ENCODE results near the gene KDM8.
"Not testable (repeated sequence)": the region's sequence is repeated elsewhere in the genome, so short reads cannot be mapped to it uniquely, and the experiment has no call there.

The KDM8 gene

DNA sequence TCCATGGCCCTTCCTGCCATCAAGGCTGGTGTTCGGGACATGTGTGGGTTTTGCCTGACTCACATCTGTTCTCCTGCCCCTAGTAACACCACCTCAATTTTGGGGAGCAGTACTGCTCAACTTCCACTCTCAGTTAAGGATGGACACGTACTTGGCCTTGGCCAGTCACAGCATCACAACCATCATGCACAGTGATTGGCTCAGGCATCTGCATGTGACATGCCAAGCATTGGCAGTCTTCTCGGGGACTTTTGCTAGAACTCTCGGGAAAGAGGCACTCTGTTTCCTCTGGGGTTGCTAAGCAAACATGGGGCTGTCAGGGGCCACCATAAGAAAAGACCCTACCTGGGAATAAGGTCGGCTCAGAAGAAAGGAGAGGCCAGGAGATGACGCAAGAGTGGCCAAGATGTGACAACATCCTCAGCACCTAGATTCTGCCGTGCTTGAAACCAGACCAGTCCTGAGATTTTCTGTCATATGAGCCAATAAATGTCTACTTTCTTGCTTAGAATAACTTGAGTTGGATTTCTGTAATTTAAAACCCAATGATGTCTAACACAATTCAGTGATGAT, 11.9 kb upstream of the KDM8 start:
- DNase-seq = no peak

DNA sequence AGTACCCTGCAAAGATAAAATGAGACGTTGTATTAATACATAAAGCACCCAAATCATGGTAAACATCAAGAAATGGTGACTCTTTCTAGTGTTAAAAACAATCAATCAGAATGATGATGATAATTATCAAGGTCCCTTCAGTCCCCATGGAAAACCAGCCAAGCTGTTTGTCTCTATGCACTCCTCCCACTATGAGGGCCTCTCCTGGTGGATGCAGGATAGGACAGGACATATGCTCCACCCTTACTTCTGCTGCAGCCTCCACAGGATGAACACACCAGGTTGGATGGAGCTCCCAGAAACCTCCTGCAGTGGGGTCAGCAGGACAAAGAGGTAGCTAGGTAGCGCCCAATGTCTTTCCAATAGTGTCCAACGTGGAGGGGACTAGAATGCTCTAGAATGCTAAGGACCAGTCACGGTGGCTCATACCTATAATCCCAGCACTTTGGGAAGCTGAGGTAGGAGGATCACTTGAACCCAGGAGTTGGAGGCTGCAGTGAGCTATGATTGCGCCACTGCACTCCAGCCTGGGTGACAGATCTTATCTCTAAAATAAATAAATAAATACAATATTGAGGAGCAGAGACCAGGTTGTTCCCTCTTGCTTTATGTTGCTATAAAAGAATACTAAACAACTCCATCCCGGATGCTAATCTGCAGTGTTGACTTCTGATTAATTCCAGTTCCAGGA, 9.9 kb upstream of the KDM8 start:
- DNase-seq = no peak

DNA sequence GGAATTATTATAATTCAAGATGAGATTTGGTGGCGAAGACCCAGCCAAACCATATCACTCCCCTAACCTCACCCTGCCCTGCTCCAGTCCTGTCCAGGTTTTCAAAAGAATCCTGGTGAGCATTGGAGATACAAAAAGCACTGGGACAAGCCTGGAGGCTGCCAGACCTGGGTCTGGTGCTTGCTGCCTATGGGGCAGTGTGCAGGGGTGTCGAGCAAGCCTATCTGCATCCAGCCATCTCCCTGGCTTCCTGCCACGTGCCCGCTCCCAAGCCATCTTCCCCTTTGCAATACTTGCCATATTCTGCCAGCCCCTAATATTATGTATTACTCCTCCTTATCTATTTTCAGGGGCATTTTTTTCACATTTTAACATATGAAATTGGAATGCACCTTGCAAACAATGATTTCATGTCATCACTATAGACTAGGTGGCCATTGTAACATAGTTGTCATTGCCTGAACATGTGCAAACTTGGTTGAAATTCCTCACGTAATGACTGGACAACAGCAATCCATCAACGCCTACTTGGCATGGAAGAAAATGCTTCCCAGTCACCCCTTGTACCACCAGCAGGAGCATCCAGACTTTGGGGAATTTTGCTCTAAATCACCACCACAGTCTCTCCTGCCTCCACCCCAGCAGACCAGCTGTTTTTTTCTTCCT, 8.1 kb upstream of the KDM8 start:
- DNase-seq = no peak

DNA sequence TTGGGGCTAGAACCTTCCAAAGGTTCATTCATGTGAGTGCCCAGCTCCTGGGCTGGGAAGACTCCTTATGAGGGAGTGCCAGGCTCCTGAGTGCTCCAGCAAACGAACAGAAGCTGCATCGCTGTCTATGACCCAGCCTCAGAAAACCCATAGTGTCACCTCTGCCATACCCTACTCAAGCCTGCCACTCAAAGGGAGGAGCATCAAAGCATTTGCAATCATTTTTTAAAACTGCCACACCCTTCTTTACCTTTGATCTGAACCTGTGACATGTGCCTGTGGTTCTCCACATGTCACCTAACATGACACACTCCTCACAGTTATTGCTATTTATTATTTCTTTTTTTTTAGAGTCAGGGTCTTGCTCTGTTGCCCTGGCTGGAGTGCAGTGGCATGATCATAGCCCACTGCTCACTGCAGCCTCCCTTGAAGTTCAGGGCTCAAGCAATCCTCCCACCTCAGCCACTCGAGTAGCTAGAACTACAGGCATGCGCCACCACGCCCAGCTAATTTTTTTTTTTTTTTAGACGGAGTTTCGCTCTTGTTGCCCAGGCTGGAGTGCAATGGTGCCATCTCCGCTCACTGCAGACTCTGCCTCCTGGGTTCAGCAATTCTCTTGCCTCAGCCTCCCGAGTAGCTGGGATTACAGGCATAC, 7.3 kb upstream of the KDM8 start:
- no peak for DNase-seq

DNA sequence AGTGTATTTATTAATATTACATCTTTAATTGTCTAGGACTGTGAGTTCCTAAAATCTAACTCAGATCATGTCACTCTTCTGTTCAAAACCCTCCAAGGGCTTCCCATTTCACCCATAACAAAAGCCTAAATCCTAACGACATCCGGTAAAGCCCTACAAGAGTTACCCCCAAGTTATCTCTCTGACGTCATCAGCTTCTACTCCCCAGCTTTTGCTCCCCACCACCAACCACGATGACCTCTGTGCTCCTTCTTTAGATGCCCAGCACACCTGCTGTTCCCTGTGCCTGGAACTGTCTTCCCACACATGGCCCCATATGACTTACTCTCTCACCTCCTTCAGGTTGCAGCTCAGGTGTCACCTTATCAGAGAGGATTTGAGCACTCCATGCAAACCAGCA, 6.3 kb upstream of the KDM8 start:
- DNase-seq = no peak

DNA sequence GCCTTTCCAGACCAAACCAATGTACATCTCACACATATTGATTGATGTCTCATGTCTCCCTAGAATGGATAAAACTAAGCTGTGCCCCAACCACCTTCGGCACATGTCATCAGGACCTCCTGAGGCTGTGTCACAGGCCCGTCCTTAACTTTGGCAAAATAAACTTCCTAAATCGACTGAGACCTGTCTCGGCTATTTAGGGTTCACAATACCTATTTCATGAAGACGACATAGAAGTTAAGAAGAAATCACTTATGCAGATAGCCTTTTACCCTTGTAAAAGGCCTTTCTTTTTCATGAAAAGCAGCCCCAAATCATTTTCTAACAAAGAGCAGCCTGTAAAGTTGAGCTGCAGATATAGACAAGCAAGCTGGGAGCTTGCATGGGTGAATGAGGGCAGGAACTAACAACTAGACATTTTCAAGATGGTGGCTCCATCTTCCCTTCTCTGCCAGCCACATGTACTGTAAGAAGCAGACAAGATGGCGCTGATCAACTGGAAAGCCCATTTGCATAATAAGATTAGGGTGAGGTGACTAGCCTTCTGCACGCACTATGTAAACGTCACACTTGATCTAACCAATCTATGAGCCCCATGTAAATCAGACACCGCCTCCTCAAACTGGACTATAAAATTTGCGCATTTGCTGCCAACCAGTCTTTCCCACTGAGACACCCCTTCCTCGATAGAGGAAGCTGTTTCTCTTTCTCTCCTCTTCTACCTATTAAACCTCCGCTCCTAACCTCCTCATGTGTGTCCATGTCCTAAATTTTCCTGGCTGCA, 4.7 kb upstream of the KDM8 start:
- DNase-seq = no peak

DNA sequence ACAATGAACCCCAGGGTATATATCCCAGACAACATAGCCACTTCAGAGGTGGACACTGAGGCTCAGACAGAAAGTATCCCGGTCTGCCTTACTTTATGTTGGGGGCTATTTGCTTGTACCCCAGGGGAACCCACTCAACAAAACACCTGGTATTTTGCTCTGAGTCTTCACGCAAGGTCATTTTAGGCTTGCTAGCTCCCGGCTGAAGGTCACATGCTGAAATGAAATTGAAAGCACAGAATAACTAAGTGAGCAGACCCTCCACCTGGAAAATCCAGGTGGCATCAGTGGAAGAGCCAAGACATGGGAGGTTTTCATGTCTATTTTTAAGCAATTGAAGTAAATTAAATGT, 4.1 kb upstream of the KDM8 start:
- DNase-seq = no peak

DNA sequence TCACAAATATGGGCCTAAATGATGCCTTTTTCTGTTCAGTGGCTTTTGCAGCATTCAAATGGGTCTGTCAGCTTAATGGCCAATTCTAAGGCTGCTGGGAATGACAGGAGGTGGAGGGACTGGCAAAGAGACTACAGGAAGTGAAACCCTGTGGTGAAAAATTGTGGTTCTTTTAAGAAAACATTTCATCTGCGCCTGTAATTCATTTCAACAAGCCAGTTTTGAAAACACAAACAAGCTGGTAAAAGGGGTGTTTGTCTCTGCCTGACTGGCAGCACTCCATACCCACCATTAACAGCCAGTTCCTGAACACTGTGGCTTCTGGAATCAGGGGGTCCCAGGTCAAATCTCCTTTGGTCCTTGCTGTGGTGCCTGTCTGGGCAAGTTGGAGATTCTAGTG, 3.6 kb upstream of the KDM8 start:
- DNase-seq = no peak

DNA sequence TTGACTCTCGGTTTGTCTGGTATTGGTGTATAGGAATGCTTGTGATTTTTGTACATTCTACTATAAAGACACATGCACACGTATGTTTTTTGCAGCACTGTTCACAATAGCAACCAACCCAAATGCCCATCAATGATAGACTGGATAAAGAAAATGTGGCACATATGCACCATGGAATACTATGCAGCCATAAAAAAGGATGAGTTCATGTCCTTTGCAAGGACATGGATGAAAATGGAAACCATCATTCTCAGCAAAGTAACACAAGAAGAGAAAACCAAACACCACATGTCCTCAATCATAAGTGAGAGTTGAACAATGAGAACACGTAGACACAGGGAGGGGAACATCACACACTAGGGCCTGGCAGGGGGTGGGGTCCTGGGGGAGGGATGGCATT, 2.4 kb upstream of the KDM8 start:
- not testable (repeated sequence) for DNase-seq

DNA sequence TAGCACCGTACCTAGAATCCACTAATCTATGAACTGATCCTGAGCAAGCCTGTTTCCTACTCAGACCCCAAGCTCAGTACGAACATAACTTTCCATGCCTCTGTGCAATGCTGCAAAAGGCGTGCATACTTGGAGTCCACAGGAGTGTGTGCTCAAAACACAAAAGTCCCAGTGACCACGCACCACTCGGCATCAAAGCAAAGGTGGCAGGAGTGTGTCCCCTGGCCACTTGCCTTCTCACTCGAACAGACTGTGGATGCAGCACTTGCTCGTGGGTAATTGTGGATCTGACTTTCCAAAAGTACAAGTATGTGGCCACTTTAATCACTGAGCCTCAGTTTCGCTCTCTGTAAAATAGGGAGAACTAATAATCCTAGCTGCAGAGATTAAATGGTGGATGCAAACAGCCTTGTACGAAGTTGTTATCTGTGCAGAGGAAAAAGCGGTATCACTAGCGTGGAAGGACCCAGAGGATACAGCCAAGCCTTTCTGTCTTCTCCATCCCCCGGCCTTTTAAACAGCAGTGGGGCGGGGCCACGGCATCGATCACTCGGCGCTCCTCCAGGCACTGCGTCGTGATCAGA, 311 bp upstream of the KDM8 start:
- peak; percentile 84 for DNase-seq

DNA sequence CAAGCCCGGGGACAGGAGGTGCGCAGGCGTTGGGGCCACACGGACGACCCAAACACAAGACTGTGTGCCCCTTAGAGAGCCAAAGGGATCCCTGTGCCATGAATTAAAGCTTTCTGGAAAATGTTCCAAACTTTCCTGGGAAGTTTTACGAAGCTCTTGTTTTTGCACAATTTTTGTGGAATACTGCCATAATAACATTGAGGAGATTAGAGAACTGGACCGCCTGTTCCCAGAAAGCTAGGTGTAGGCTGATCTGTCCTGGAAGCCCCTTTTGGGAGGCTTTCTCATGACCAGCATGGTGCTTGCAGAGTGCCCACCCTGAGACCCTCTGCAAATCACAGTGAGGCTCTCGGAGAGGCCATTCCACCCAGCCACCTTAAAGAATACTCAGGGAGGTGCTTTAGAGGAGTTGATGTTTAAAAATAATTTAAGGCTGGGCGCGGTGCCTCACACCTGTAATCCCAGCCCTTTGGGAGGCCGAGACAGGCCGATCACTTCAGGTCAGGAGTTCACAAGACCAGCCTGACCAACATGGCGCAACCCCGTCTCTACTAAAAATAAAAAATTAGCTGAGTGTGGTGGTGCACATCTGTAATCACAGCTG, 1.1 kb downstream of the KDM8 start:
- DNase-seq = no peak

DNA sequence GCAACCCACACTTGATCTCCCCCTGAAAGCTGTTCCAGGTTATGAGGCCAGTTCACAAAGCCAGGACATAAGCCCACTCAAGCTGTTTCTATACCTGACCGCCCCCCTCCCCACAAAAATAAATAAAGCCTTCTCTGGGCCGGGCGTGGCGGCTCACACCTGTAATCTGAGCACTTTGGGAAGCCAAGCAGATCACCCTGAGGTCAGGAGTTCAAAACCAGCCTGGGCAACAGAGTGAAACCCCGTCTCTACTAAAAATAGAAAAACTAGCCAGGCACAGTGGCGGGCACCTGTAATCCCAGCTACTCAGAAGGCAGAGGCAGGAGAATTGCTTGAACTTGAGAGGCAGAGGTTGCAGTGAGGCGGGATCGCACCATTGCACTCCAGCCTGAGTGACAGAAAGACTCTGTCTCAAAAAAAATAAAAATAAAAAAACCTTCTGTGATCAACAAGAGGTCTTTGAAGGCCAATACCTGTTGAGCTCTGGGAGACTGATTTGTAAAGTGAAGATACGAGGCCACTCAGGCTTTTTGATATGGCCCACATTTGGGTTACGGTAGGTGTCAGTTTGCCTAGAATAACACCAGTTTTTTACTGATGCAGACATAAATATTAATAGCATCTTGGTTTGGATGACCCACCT, 2.2 kb downstream of the KDM8 start:
- DNase-seq = no peak

DNA sequence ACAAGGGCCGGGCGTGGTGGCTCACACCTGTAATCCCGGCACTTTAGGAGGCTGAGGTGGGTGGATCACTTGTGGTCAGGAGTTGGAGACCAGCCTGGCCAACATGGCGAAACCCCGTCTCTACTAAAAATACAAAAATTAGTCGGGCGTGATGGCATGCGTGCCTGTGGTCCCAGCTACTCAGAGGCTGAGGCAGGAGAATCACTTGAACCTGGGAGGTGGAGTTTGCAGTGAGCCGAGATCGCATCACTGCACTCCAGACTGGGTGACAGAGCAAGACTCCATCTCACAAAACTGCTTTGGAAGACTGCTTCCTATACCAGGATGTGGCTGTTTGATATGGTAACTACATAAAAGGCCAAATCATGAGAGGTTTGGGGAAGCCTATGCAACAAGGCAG, 3.8 kb downstream of the KDM8 start:
- DNase-seq = not testable (repeated sequence)

DNA sequence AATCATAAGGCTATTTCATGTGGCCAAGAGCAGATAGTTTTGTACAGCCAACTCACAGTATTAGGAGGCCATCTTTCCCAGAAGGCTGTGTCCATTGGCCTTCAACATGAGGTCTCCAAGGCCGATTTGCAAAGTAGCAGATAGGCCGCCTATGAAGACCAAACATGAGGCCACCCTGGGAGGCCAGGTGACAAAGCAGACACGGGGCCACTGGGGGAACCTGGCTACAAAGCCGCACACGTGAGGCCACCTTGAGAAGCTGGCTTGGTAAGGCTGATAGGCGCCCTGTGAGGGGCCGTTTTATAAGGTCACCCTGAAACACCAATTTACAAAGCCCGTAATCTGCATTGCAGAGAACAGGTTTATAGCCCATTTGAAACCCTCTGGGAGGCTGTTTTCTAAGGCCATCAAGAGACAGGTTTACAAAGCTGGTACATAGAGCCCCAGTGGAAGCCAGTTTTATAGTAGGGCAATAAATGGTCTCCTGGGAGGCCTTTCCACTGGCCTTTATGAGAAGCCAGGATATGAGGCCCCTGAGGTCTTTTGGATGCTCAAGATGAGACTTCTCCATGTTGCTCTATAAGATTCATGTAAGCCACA, 4.9 kb downstream of the KDM8 start:
- DNase-seq = no peak

DNA sequence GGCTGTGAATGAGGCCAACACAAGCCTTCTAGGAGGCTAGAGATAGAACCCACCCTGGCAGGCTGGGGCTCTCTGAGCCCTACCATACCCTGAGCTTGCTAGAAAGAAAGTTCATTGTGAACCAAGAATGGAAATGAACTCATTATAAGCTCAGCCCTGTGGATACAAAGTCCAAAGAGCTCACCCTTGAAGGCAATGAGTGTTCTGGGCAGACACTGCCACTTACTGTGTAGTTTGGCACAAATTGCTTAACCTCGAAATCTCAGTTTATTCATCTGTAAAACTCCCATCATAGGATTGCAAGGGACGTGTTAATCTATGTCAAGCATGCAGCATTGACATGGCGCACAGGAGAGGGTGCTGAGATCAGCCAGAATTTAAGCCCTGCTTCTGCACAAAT, 5.5 kb downstream of the KDM8 start:
- DNase-seq = no peak

DNA sequence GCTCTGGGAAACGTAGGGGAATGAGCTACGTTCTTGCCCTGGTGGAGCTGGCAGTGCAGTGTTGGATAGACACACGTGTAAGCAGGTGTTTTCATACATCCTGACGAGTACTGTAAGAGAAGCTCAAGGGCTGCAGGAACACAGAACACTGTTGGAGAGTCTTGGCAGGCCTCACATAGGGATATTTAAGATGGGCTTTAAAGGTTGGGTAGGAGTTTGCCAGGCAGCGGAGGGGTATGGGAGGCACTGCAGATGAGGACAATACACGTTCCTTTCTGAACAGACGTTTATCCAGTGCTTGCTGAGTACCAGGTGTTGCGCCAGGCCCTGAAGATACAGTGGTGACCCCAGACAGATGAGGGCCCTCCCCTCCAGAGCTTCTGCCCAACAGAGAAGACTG, 6.3 kb downstream of the KDM8 start:
- no peak for DNase-seq

DNA sequence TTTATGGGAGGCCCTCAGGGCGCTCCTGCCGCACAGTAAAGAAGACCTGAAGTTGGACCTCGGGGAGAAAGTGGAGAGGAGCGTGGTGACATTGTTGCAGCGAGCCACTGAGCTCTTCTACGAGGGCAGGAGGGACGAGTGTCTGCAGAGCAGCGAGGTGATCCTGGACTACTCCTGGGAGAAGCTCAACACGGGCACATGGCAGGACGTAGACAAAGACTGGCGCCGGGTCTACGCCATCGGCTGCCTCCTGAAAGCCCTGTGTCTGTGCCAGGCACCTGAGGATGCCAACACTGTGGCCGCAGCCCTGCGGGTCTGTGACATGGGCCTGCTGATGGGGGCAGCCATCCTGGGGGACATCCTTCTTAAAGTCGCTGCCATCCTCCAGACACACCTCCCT, 6.8 kb downstream of the KDM8 start:
- no peak for DNase-seq

DNA sequence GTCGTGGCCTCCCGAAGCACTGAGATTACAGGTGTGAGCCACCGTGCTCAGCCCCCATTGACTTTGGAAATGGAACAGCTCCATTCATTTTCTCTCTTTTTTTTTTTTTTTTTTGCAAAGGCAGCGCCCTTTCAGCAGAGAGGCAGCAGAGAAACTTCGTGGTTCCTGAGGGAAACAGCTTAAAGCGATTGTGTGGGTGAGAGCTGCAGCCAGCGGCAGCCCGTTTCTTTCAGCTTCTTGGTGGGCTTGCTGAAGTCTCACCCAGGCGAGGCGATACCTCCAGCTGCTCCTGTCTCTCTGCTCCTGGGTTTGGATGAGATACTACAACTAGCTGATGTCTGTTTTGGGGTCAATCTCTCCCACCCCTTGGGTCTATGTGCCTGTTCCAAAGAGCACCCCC, 7.7 kb downstream of the KDM8 start:
- DNase-seq = no peak

DNA sequence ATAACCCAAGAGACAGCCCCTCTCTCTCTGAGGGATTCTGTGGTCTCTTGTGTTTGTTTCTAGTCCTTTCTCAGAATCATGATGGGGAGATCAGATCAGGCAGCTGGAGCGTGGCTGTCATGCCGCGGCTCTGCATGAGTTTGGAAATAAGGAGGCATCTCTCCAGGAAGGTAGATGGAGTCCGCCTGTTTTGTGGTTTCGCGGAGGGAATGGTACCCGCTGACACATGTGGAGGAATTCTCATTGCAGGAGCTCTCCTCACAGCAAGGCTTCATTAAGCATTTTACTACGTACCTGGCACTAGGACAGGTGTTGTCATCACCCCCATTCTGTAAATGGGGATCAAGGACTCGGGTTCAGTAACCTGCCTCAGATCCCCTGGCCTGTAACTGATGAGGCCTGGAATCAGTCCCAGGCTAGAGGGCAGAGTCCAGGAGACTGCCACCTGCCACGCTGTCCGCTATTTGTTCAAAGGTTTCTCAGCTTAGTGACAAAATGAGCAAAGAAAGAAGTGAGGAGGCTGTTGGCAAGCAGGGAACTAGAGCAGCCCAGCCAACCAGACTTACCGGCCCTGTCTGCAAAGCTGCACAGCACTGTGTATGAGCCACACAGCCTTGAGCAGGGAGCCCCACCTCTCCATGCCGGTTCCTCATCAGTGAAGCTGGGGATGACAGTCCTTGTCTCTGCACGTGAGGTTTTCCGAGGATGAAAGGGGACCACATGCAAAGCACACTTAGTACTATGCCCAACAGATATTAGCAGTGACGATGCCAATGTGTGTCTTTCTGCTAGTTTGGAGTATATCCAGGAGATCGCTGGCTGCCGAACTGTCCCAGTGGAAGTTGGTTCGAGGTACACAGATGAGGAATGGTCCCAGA, 11.0 kb downstream of the KDM8 start:
- no peak for DNase-seq

DNA sequence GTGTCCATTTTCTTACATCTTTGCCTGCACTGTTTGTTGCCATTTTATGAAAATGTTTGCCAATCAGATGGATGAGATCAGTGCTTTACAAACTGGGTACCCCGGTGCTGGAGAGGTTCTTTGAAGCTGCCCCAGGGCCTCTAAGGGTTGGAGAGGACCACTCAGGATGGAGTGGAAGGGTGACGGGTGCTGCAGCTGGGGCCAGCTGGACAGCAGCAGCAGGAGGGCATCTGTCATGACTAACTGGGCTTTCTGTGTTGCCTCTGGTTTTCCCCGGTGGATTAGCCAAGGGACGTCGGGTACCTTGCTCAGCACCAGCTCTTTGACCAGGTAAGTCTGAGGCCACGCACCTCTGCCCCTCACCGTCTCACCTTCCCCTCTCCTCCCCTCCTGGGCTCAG, 12.3 kb downstream of the KDM8 start:
- DNase-seq = no peak
